HG03354 (cell line): Measurements from ENCODE around the gene WDR81.
"Not testable (repeated sequence)": the region's sequence is repeated elsewhere in the genome, so short reads cannot be mapped to it uniquely, and the experiment has no call there.

Experiments
- ATAC-seq: cut with Tn5 transposase; IDR thresholded peaks from one replicate; pipeline ENCODE4 v1.9.1; 2021; ENCODE audit warnings: mild to moderate bottlenecking; ENCODE audit not compliant: unreplicated experiment, poor library complexity, severe bottlenecking

The WDR81 gene

DNA sequence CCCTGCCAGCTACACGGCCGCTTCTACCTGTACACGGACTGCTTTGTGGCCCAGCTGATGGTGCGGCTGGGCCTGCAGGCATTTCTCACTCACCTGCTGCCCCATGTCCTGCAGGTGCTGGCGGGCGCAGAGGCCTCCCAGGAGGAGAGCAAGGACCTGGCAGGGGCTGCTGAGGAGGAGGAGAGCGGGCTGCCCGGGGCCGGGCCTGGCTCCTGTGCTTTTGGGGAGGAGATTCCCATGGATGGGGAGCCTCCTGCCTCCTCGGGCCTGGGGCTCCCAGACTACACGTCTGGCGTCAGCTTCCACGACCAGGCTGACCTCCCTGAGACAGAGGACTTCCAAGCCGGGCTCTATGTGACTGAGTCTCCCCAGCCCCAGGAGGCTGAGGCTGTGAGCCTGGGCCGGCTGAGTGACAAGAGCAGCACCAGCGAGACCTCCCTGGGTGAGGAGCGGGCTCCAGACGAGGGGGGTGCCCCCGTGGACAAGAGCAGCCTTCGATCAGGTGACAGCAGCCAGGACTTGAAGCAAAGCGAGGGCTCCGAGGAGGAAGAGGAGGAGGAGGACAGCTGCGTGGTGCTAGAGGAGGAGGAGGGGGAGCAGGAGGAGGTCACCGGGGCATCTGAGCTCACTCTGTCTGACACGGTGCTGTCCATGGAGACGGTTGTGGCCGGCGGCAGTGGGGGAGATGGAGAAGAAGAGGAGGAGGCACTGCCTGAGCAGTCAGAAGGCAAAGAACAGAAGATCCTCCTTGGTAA lies 3.5 kb downstream of the WDR81 start:
- ATAC-seq: no peak

DNA sequence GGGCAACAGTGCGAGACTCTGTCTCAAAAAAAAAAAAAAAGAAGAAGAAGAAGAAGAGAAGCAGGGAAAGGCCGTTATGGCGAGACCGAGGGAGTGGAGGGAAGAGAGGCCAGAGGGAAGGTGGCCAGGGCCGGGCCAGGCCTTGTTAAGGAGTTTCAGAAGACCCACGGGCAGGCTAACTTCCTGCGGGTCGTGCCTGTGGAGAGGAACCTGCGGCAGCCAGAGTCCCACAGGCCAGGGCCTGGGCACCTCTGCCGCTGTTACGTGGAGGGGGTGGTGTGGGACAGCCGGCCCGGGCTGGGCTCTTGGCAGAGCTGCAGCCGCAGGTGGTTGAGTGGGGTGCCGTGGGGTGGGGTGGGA lies 5.4 kb downstream of the WDR81 start:
- no peak for ATAC-seq

DNA sequence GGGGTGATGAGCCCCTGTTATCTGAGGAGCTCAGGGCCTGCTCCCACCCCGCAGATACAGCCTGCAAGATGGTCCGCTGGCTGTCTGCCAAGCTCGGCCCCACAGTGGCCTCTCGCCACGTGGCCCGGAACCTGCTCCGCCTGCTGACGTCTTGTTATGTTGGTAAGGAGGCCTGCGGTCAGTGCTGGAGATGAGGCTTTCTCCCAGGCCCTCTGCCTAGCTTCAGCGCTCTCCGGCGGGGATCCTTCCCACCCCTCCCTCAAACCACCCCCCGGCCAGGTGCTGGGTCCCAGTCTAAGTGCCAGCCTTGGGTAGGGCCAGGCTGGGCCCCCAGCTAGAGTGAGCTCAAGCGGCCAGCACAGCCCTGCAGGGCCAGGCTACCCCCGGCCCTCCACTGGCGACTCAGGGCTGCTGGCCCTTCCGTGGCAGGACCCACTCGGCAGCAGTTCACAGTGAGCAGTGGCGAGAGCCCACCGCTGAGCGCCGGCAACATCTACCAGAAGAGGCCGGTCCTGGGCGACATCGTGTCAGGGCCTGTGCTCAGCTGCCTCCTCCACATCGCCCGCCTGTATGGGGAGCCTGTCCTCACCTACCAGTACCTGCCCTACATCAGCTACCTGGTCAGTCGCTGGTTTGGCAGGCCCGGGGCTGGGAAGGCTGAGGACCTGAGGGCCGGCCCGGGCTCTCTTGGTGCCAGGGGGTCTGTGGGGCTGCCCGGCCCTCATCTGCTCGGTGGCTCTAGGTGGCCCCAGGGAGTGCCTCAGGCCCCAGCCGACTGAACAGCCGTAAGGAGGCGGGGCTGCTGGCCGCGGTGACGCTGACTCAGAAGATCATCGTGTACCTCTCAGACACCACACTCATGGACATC lies 6.1 kb downstream of the WDR81 start:
- no peak for ATAC-seq

DNA sequence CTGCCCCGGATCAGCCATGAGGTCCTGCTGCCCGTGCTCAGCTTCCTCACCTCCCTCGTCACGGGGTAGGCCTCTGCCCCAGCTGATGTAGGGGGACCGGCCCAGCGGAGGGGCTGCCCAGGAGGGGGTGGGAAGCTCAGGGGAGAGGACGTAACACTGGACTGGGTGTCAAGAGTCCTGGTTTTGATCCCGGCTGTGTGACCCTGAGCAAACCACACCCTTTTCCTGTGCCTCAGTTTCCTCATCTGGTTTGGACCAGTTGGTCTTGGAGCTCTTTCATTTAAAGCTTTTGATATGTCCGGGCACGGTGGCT lies 6.6 kb downstream of the WDR81 start:
- ATAC-seq: no peak

DNA sequence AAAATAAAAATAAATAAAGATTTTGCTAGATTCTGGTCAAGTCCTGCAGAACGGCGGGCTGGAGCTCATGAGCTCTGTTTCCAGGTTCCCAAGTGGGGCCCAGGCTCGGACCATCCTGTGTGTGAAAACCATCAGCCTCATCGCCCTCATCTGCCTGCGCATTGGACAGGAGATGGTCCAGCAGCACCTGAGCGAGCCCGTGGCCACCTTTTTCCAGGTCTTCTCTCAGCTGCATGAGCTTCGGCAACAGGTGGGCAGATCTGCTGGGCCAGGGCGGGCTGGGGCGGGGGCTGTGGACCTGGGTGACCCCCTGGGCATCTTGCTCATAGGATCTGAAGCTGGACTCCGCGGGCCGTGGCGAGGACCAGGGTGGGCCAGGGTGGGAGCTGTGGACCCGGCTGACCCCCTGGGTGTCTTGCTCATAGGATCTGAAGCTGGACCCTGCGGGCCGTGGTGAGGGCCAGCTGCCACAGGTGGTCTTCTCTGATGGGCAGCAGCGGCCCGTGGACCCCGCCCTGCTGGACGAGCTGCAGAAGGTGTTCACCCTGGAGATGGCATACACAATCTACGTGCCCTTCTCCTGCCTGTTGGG lies 7.8 kb downstream of the WDR81 start:
- ATAC-seq: no peak

DNA sequence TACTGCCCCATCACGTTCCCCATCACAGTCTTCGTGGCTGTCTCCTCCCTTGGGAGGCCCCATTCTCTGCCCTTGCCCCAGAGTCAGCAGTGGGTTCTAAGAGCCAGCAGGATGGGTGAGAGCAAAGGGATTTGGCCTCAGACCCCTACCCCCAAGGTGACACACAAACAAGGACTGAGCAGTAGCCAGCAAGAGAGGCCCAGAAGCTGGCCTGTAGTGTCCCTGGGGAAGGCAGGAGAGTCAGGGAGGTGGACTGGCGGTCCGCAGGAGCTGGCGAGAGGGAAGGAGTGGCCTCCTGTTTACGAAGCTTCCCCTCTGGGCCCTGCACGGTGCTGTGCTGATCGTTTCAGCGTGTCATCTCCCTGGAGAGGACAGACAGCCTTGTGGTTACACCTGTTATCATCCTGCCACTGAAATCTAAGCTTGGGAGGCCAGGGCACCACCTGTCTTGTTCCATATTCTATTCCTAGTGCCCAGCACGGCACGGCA lies 8.4 kb downstream of the WDR81 start:
- no peak for ATAC-seq

DNA sequence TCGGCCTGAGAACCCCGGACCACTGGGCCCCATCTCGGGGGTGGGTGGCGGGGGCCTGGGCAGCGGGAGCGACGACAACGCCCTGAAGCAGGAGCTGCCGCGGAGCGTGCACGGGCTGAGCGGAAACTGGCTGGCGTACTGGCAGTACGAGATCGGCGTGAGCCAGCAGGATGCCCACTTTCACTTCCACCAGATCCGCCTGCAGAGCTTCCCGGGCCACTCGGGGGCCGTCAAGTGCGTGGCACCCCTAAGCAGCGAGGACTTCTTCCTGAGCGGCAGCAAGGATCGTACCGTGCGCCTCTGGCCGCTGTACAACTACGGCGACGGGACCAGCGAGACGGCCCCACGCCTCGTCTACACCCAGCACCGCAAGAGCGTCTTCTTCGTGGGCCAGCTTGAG lies 9.3 kb downstream of the WDR81 start:
- ATAC-seq: no peak

DNA sequence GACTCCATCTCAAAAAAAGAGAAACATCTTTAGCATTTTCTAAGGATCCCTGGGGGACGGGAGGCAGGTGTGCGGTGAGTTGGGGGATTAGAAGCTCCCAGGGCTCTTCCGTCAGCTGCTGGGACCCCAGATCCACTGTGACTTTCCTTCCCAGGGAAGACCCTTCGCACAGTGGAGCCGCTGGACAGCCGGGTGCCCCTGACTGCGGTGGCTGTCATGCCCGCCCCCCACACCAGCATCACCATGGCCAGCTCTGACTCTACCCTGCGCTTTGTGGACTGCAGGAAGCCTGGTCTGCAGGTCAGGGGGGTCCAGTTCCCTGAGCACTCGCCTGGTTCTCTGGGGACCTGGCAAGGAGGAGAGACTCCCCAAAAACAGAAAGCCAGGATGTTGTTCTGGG lies 10.9 kb downstream of the WDR81 start:
- no peak for ATAC-seq

DNA sequence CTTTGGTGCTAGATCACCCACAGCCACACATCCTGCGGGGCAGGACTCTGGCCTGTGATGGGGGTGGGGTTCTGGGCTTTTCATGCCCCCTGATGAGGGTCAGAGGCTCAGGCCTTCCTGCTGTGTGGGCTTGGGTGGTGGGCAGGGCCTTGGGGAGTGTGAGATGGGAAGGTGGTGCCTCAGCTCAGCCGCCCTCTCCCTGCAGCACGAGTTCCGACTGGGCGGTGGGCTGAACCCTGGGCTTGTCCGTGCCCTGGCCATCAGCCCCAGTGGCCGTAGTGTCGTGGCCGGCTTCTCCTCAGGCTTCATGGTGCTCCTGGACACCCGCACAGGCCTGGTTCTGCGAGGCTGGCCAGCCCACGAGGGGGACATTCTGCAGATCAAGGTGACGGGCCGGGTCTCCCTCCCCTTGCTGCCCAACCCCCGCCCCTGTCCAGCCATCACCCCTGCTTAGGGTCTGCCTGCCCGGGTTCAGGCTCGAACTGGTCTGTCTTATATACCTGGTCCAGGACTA lies 11.4 kb downstream of the WDR81 start:
- no peak for ATAC-seq

DNA sequence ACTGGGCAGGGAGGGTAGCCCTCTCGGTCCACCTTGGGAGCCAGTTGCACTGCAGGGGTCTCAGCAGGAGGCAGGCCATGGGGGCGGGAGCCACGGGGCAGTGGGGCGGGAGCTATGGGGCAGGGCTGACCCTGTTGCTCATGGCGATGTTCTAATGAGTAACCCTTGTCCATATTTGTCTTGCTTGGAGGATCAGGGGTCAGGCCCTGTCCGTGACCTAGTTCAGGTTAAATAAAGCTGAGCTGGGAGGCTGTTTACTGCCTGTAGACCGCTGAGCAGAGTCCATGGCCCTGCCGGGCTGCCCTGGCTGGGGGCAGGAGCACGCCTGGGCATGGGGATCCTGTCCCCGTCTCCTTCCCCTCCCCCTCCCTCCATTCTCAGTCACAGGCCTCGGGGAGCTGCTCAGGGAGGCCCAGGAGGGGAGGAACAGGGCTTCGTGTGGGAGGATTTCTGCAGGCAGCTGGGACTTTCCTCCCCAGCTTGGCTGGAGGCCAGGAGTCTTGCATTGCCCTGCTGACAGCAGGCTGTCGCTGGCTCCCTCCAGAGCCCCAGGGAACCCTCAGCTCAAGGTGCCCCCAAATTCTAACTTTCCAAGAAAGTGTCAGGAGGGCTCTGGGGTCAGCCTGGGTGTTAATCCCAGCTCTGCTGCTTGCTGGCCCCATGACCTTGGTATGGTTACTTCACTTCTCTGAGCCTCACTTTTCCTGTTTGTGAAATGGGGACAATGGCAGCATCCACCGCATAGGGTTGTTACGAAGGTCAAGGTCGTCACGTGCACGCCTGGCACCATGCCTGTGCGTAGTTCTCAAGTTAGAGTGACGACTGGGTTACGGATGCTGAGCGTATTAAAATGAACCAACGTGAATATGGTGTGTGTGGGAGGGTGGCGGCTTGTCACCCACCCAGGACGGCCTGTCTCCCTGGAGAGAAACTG lies 12.1 kb downstream of the WDR81 start:
- ATAC-seq: no peak

DNA sequence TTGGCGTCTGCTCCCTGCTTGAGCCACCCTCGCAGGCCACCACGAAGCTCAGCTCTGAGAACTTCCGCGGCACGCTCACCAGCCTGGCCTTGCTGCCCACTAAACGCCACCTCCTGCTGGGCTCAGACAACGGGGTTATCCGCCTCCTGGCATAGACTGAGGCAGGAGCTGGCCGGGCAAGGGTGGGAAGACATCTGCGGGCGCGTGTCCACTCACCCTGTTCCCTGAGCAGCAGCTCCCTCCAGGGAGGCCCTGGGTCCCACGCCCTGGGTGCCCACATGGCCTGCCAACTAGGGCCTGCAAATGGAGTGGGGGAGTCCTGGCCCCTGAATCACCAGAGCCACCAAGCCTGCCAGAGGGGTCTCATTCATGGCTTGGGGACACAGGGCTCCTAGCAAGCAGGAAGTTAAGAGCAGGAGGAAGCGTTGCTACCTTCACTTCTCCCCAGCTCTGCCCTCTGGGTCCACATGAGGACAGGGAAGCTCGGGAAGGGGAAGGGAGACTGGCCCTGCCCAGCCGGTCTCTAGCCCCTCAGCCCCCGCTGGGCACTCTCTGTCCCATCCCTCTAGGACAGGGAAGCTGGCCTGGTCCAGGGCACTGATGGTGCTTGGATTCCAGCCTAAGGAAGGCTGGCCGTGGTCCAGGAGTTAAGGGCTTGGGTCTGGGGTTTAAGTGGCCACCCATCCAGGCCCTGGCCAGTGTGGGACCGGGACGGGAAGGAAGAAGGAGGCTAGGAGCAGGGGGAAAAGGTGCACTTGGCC lies 13.2 kb downstream of the WDR81 start:
- no peak for ATAC-seq

DNA sequence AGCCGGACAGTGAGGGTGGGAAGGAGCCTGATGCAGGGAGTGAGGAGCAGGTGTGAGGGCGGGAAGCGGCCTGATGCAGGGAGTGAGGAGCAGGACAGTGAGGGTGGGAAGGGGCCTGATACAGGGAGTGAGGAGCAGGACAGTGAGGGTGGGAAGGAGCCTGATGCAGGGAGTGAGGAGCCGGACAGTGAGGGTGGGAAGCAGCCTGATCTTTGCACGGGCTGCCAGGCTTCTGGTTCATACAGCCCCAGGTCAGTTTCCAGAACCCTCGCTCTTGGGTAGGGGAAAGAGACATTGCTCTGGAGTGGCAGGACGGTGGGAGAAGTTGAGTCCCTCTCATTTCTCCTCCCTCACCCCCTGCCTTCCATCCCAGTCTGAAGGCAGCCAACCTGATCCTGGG lies 17.4 kb downstream of the WDR81 start:
- ATAC-seq: not testable (repeated sequence)

DNA sequence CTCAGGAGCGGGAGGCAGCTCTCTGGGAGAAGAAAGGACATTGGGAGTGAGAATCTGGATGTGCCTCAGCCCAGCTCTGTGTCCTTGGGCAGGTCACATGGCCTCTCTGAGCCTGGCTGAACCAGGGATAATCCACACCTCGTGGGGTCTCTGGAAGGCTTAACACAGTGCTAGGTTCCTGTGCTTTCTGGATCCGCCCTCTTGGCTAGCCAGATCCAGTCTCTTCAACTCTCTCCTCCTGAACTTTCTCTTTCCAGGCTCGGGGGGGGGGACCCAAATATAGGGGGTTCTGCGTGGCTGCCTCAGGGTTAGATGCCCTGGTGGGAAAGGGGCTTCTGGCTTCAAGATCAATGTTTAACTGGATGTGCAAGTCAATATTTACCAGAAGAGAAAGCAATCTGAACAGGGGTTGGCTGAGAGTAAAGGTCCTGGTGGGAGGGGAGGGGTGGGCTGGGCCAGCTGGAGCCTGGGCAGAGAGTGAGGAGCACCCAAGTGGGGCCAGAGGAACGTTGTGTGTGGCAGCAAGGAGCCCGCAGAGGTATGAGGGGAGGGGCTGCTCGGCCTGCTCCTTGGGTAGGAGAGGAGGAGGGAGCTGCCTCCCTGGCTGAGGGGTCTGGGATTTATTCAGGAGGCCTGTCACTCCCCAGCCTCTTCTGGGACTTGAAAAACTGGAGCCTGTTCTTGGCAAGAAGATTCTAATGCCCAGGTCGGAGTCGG lies 18.0 kb downstream of the WDR81 start, which contains the start of gene SERPINF2:
Gene SERPINF2 (plus strand): TSS at position 501 of the 717 bp plus-strand sequence. CDS start 2,125 bp downstream, outside the sequence.
- no peak for ATAC-seq

DNA sequence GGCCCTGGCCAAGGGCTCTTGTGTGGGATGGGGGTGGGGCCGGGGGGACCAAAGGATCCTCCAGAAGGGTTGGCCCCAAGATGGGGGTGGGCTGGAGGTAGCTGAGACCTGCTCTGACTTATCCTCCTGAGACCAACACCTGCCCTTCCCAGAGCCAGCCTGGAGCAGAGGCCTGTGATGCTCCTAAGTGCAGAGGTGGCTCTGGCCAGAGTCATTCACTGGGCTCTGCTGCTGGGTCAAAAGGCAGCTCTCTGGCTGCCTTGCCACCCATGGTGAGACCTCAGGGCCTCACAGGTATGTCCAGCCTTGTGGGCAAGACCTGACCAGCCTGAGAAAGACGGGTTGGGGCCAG lies 18.6 kb downstream of the WDR81 start:
- ATAC-seq: no peak

DNA sequence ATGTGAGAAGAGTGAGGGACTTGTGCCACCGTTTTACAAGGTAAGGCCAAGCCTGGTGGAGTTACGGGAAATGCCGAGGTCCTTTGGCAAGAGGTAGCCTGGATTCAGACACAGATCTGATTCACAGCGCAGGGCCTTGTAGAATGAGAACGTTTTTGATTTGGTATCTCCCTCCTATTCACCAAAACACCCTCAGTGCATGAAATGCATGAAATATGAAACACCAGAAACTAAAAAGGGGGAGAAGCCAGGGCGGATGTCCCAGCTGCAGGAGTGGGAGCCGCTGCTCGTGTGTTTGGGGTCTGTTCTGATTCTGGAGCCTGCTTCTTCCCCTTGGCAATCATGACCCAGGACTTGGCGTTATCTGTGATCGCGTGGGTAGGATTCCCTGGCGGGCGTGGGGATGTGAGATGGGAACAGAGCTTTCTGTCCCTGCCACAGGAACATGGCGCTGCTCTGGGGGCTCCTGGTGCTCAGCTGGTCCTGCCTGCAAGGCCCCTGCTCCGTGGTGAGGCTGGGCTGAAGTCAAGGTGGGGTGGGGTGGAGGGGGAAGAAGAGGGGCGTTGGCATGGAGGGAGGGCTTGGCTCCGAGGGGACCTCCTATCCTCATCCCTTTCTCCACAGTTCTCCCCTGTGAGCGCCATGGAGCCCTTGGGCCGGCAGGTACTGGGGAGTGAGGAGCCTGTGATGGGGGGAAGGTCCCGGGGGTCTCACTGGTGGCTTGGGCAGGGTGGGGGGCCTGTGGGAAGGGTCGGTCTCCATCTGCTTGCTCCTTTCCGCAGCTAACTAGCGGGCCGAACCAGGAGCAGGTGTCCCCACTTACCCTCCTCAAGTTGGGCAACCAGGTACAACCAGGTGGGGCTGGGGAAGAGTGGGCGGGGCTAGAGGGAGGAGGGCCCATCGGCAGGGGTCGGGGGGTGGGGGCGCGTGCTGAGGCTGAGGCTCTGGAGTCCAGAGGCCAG lies 20.3 kb downstream of the WDR81 start:
- no peak for ATAC-seq

DNA sequence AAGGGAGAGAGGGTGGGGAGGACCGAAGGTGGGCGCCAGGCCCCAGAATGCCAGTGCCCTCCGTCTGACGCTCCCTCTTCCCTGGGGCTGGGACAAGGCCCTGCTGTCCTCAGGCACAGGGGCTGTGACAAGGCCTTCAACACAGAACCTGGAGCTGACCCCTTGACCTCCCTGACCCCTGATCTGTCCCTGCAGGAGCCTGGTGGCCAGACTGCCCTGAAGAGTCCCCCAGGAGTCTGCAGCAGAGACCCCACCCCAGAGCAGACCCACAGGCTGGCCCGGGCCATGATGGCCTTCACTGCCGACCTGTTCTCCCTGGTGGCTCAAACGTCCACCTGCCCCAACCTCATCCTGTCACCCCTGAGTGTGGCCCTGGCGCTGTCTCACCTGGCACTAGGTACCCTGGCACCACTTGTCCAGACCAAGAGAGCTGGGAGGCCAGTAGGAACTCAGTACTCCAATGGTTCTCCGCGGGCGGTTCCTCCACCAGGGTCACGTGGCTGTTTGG lies 21.1 kb downstream of the WDR81 start:
- ATAC-seq: no peak

DNA sequence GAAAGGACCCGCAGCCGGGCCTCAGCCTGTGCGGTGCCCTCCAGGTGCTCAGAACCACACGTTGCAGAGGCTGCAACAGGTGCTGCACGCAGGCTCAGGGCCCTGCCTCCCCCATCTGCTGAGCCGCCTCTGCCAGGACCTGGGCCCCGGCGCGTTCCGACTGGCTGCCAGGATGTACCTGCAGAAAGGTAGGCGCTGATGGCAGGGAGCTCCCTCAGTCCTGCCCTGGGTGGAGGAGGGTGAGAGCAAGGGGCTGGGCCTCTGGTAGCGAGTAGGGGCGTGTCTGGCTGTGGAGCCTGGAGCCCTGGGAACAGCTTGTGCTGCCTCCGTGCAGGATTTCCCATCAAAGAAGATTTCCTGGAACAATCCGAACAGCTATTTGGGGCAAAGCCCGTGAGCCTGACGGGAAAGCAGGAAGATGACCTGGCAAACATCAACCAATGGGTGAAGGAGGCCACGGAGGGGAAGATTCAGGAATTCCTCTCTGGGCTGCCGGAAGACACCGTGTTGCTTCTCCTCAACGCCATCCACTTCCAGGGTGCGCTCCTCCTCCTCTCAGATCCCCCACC lies 22.6 kb downstream of the WDR81 start:
- ATAC-seq: no peak
